Glomerular visceral epithelial cell (primary cell): ENCODE measurements around the gene BCAR3.

Experiments
- DNase-seq: peaks from one replicate; pipeline ENCODE4 v3.0.0-alpha.2; 2016; ENCODE audit errors: extremely low spot score

Gene BCAR3

GRCh38 chr1:93616221-93616995, 65.2 kb downstream of the BCAR3 start:
- no peak for DNase-seq

GRCh38 chr1:93615582-93616150, 66.0 kb downstream of the BCAR3 start:
- peak; percentile 87 for DNase-seq

GRCh38 chr1:93614986-93615581, 66.6 kb downstream of the BCAR3 start:
- peak; percentile 78 for DNase-seq

GRCh38 chr1:93614541-93614940, 67.1 kb downstream of the BCAR3 start:
- DNase-seq: no peak

- no peak for DNase-seq
Observed at GRCh38 chr1:93613898-93614297, 67.7 kb downstream of the BCAR3 start.

- DNase-seq: peak; percentile 55
Observed at GRCh38 chr1:93612510-93612909, 69.1 kb downstream of the BCAR3 start.

GRCh38 chr1:93611668-93612067, 70.0 kb downstream of the BCAR3 start:
- no peak for DNase-seq

- no peak for DNase-seq
Observed at GRCh38 chr1:93609536-93609935, 72.1 kb downstream of the BCAR3 start.

- DNase-seq: peak; percentile 69
Observed at GRCh38 chr1:93608187-93609109, 73.2 kb downstream of the BCAR3 start.

GRCh38 chr1:93607814-93608186, 73.8 kb downstream of the BCAR3 start:
- no peak for DNase-seq

GRCh38 chr1:93605812-93606512, 75.7 kb downstream of the BCAR3 start:
- DNase-seq: peak; percentile 78

- DNase-seq: no peak
Observed at GRCh38 chr1:93605026-93605568, 76.5 kb downstream of the BCAR3 start.

- DNase-seq: no peak
Observed at GRCh38 chr1:93604411-93604810, 77.2 kb downstream of the BCAR3 start.

GRCh38 chr1:93603601-93604000, 78.0 kb downstream of the BCAR3 start:
- DNase-seq: no peak

GRCh38 chr1:93603106-93603505, 78.5 kb downstream of the BCAR3 start:
- DNase-seq: no peak

- DNase-seq: no peak
Observed at GRCh38 chr1:93602101-93602500, 79.5 kb downstream of the BCAR3 start.

GRCh38 chr1:93601686-93602085, 80.0 kb downstream of the BCAR3 start:
- no peak for DNase-seq

- DNase-seq: no peak
Observed at GRCh38 chr1:93600663-93601062, 81.0 kb downstream of the BCAR3 start.

GRCh38 chr1:93599479-93599878, 82.2 kb downstream of the BCAR3 start:
- DNase-seq: no peak

- no peak for DNase-seq
Observed at GRCh38 chr1:93598861-93599439, 82.7 kb downstream of the BCAR3 start.

GRCh38 chr1:93598396-93598795, 83.2 kb downstream of the BCAR3 start:
- DNase-seq: no peak
